Lower lobe of right lung (tissue), 2 donors: ENCODE results near the gene FGD6. TPM values are rescaled to one million over a fixed set of nuclear protein-coding genes. Genes with fewer than 3 reads are reported as not detected.

Experiments used
- ATAC-seq, 2 donors: fragments of 200-7000 bp; cut with Tn5 transposase; one replicate each; pipeline ENCODE4 v1.9.1; 2020 to 2022; ENCODE audit warnings: mild to moderate bottlenecking in 2 of 2, moderate library complexity in 2 of 2
- DNase-seq: peaks from one replicate; pipeline ENCODE4 v3.0.0-alpha.2; 2020
- H3K27ac ChIP-seq: fragments of 200-600 bp; one replicate; pipeline ENCODE4 v1.8.0; 2022
- H3K27me3 ChIP-seq: fragments of 200-600 bp; one replicate; pipeline ENCODE4 v1.8.0; 2022; ENCODE audit warnings: low read depth
- H3K36me3 ChIP-seq: fragments of 200-600 bp; one replicate; pipeline ENCODE4 v1.8.0; 2022; ENCODE audit warnings: mild to moderate bottlenecking
- H3K4me1 ChIP-seq: fragments of 200-600 bp; one replicate; pipeline ENCODE4 v1.8.0; 2022
- H3K4me3 ChIP-seq: fragments of 200-600 bp; one replicate; pipeline ENCODE4 v1.8.0; 2022; ENCODE audit warnings: mild to moderate bottlenecking
- H3K9me3 ChIP-seq: fragments of 200-600 bp; one replicate; pipeline ENCODE4 v1.8.0; 2022
- intact Hi-C: fragments of 100-400 bp; cut with DNase I; formaldehyde crosslinking; loops from one replicate; pipeline ENCODE4 v1.11.0; 2022
- total RNA-seq: library from RNA; stranded (reverse); fragmentation: NEBNext Ultra II Directional; extraction: Animal tissue kit (Norgen Biotek cat#: 25700); gene quantifications from one replicate; pipeline ENCODE4 v1.2.1, GENCODE V29; 2021
- TF ChIP-seq, protein P1 (sequence below): fragments of 200-600 bp; IDR thresholded peaks from one replicate; pipeline ENCODE4 v1.8.0; 2022; ENCODE audit warnings: antibody characterized with exemption, mild to moderate bottlenecking
- donor health status: DM: no; HTN: yes; CAD: no; lungs with severe emphysema.

Gene FGD6
- total RNA-seq, 1 donor from 2014 or later = 22.9 TPM

DNA sequence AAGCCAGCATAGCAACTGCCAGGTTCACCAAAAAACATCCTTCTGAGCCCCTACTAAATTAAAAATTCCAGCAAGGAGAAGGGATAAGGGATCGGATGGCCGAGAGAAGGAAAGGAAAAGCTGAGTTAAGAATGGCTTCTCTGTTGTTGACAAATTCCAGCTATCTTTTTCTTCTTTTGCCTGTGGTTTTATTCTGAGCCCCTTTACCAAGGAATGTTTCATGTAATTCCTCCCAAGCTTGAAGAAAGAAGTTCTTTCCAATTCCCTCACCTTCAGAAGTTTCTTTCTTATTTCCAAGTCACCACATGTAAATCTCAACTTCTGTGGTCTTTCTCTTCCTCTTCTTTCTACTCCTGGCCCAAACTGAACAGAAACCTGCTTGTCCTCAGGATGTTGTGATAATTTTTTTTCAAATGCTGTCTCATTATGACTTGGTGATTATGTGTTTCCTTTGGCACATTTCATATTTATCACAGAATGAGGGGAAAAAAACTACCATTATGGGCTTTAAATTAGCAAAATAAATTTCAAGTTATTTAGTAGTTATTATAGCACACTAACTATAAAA lies 40.0 kb downstream of the FGD6 start:
- intact Hi-C loops = no loop called here
- H3K27ac ChIP-seq = no peak overlapping the region
- ATAC-seq = no peak

DNA sequence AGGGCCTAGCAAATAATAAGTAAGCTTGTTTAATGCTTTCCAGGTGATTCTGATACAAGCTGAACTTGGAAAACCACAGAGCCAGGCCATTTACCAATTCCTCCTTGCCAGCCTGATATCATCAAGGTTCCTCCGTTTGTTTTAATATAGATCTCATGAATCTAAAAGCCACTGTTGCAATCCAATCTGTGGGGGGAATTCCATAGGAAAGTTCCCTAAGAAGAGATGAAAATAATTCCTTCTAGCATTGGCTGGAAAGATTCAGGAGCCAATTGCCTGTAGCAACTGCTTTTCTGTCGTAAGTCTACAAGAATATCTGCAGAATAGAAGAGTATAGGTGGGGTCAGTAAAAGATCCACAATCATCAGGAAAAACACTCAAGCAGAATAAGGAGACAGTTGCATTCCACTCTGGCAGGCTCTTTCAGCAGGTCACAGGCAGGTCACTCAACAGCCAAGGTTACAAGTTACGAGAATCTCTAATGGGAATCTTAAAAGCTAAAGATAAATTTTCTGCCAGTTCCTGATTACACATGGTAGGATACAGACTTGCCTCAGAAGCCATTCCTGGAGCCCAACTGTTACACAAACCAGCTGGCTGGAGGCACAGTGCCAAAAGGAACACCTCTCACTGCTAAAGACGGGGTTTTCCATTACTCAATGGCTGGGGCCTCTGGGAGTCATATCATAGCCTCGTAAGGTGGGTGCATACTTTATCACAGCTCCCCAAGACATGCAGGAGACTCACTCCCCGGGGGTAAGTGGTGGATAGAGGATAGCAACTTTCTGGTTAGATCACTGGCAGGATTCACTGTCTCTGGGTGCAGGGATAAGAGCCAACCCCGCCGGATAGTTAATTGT lies 43.6 kb downstream of the FGD6 start:
- H3K27me3 ChIP-seq = no peaks in the 10 kb centered on the region
- peaks cover 42% of the 10 kb centered on the region for H3K4me1 ChIP-seq
- no peaks in the 10 kb centered on the region for H3K9me3 ChIP-seq
- no peak overlapping the region for H3K4me3 ChIP-seq
- intact Hi-C loops = no loop called here
- H3K36me3 ChIP-seq = no peaks in the 10 kb centered on the region
- ATAC-seq = peak; percentile 89 to 91
- H3K27ac ChIP-seq = peak overlapping the region; percentile 28
- peak; percentile 69 for DNase-seq
- TF ChIP-seq, protein P1, sequence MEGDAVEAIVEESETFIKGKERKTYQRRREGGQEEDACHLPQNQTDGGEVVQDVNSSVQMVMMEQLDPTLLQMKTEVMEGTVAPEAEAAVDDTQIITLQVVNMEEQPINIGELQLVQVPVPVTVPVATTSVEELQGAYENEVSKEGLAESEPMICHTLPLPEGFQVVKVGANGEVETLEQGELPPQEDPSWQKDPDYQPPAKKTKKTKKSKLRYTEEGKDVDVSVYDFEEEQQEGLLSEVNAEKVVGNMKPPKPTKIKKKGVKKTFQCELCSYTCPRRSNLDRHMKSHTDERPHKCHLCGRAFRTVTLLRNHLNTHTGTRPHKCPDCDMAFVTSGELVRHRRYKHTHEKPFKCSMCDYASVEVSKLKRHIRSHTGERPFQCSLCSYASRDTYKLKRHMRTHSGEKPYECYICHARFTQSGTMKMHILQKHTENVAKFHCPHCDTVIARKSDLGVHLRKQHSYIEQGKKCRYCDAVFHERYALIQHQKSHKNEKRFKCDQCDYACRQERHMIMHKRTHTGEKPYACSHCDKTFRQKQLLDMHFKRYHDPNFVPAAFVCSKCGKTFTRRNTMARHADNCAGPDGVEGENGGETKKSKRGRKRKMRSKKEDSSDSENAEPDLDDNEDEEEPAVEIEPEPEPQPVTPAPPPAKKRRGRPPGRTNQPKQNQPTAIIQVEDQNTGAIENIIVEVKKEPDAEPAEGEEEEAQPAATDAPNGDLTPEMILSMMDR = no peak

More for the DNA sequence above, 40.0 kb downstream of the FGD6 start:
- Histone ChIP-seq H3K4me3 (no peak overlapping the region), H3K36me3 (no peaks in the 10 kb centered on the region), H3K4me1 (peaks cover 25% of the 10 kb centered on the region), H3K9me3 (no peaks in the 10 kb centered on the region), H3K27me3 (no peaks in the 10 kb centered on the region)
- DNase-seq = no peak
- TF ChIP-seq, protein P1 = no peak

DNA sequence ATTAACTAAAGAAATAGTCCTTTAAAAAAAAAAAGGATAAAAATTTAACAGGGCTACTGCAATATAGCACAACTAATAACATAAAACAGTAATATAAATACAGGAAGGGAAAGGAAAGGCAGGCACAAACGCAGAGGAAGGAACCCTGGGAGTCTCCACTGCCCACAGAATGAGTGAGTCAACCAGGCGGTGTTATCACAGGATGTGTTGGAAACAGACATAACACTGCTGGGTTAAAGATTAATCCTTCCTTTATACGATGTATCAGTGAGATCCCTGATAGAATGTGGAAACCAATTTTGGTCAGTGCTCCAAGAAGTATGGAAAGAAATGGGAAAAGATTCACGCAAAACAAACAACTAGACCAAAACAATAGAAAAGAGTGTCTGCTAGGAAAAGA lies 47.9 kb downstream of the FGD6 start:
- intact Hi-C loops = no loop called here
- H3K36me3 ChIP-seq = no peaks in the 10 kb centered on the region
- H3K27me3 ChIP-seq = no peaks in the 10 kb centered on the region
- ATAC-seq (peak; percentile 67 to 69), DNase-seq (no peak)
- no peak overlapping the region for H3K4me3 ChIP-seq
- TF ChIP-seq, protein P1 = no peak
- H3K27ac ChIP-seq = peak overlapping the region; percentile 59
- H3K4me1 ChIP-seq = peaks cover 37% of the 10 kb centered on the region
- no peaks in the 10 kb centered on the region for H3K9me3 ChIP-seq

DNA sequence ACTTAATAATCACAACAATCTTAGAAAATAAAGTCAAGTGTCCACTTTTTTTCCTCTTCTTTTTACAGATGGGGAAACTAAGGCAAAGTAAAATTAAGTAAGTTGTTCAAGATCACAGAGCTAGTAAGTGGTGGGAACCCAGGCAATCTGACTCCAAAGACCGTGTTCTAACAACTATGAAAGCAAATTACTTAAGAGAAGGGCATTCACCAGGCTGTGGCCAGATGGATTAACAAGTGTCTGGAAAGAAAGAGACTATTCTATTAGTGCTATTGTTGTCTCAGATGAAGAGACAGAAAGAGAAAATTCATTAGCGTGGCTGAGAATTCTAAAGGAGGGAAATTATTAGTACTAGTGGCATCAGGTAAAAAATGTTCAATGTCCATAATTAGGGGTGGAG lies 48.5 kb downstream of the FGD6 start:
- Histone ChIP-seq H3K27ac (peak overlapping the region; percentile 59), H3K4me3 (no peak overlapping the region), H3K36me3 (no peaks in the 10 kb centered on the region), H3K4me1 (peaks cover 31% of the 10 kb centered on the region), H3K27me3 (no peaks in the 10 kb centered on the region), H3K9me3 (no peaks in the 10 kb centered on the region)
- TF ChIP-seq, protein P1 = no peak
- DNase-seq (no peak), ATAC-seq (no peak)
- intact Hi-C loops = no loop called here

DNA sequence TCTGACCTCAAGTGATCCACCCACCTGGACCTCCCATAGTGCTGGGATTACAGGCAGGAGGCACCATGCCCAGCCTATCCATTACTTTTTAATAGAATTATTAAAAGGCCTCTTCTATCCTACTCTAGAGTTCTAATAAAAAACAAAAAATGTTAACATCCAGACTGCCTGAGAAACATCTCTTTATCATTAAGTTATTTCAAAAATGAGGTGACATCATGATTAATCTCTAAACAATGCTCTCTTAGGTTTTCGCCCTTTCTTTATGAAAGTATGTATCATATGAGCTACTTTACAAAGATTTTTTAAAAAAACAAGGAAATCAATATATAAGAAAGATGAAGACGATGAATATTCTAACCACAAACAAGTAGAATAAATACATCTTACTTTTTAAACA lies 52.6 kb downstream of the FGD6 start:
- no peaks in the 10 kb centered on the region for H3K27me3 ChIP-seq
- H3K27ac ChIP-seq = no peak overlapping the region
- H3K4me1 ChIP-seq = peaks cover 17% of the 10 kb centered on the region
- intact Hi-C loops = no loop called here
- H3K4me3 ChIP-seq = no peak overlapping the region
- ATAC-seq (no peak), DNase-seq (no peak)
- H3K36me3 ChIP-seq = no peaks in the 10 kb centered on the region
- H3K9me3 ChIP-seq = no peaks in the 10 kb centered on the region
- TF ChIP-seq, protein P1 = no peak
